Neural progenitor cell (in vitro differentiated cells): Measurements from ENCODE around the gene PRRT3. TPM values are rescaled to one million over a fixed set of nuclear protein-coding genes. Genes with fewer than 3 reads are reported as not detected.

Source experiments
- DNase-seq: peaks from one replicate; pipeline ENCODE4 v3.0.0-alpha.2; 2016; ENCODE audit warnings: low spot score
- H2AFZ ChIP-seq: fragments of 200-600 bp; sonication (generic); replicated peaks from 2 replicates; pipeline ENCODE4 v1.6.1; 2016; ENCODE audit warnings: antibody characterized with exemption
- H3F3A ChIP-seq: fragments of 200-600 bp; sonication (generic); 2 replicates; pipeline ENCODE4 v1.6.1; 2016; ENCODE audit warnings: antibody characterized with exemption, low read depth
- H3K27ac ChIP-seq: fragments of 200-600 bp; sonication (generic); 2 replicates; pipeline ENCODE4 v1.5.1; 2016; ENCODE audit warnings: mild to moderate bottlenecking
- H3K27me3 ChIP-seq: fragments of 200-600 bp; sonication (generic); 2 replicates; pipeline ENCODE4 v1.6.1; 2016; ENCODE audit warnings: mild to moderate bottlenecking, moderate library complexity
- H3K36me3 ChIP-seq: fragments of 200-600 bp; sonication (generic); 2 replicates; pipeline ENCODE4 v1.5.1; 2016
- H3K4me1 ChIP-seq: fragments of 200-600 bp; sonication (generic); 2 replicates; pipeline ENCODE4 v1.6.1; 2016; ENCODE audit warnings: mixed run types
- H3K4me2 ChIP-seq: fragments of 200-600 bp; sonication (generic); 2 replicates; pipeline ENCODE4 v1.6.1; 2016
- H3K4me3 ChIP-seq: fragments of 200-600 bp; sonication (generic); 2 replicates; pipeline ENCODE4 v1.5.1; 2016
- H3K79me2 ChIP-seq: fragments of 200-600 bp; sonication (generic); 2 replicates; pipeline ENCODE4 v1.6.1; 2016; ENCODE audit warnings: low read depth
- H3K9ac ChIP-seq: fragments of 200-600 bp; sonication (generic); 2 replicates; pipeline ENCODE4 v1.6.1; 2016
- H3K9me3 ChIP-seq: fragments of 200-600 bp; sonication (generic); 2 replicates; pipeline ENCODE4 v1.5.1; 2016; ENCODE audit warnings: low read depth
- H4K20me1 ChIP-seq: fragments of 200-600 bp; sonication (generic); 2 replicates; pipeline ENCODE4 v1.6.1; 2016; ENCODE audit warnings: low read depth
- H3K27ac Mint-ChIP-seq: 3 replicates; pipeline ENCODE4 v1.8.0; 2021; ENCODE audit warnings: mixed read lengths
- H3K27me3 Mint-ChIP-seq: 2 replicates; pipeline ENCODE4 v1.8.0; 2022; ENCODE audit warnings: low read depth, mild to moderate bottlenecking, inconsistent platforms, moderate library complexity, mixed read lengths; ENCODE audit not compliant: insufficient read depth
- H3K36me3 Mint-ChIP-seq: 3 replicates; pipeline ENCODE4 v1.8.0; 2021; ENCODE audit warnings: mixed read lengths
- H3K4me1 Mint-ChIP-seq: 3 replicates; pipeline ENCODE4 v1.8.0; 2021; ENCODE audit warnings: mixed read lengths
- H3K4me3 Mint-ChIP-seq: 3 replicates; pipeline ENCODE4 v1.8.0; 2021; ENCODE audit warnings: mild to moderate bottlenecking, moderate library complexity, mixed read lengths
- H3K9me3 Mint-ChIP-seq: 3 replicates; pipeline ENCODE4 v1.8.0; 2020; ENCODE audit warnings: mixed read lengths
- EZH2 ChIP-seq: fragments of 200-600 bp; sonication (generic); IDR thresholded peaks from 2 replicates; pipeline ENCODE4 v1.6.1; 2017; ENCODE audit warnings: antibody characterized with exemption, mild to moderate bottlenecking, moderate library complexity
- EZH2phosphoT487 ChIP-seq: fragments of 200-600 bp; sonication (generic); IDR thresholded peaks from 2 replicates; pipeline ENCODE4 v1.6.1; 2017; ENCODE audit warnings: antibody characterized with exemption
- total RNA-seq: library from RNA; depleted of rRNA; stranded (reverse); fragments of >200 nt; gene quantifications from 2 replicates; pipeline ENCODE4 v1.2.3, GENCODE V29; 2015; ENCODE audit warnings: low replicate concordance
- TF ChIP-seq, protein P1 (sequence below): fragments of 200-600 bp; sonication (generic); IDR thresholded peaks from 2 replicates; pipeline ENCODE4 v1.5.1; 2017; ENCODE audit warnings: antibody characterized with exemption, mild to moderate bottlenecking

PRRT3 gene
- total RNA-seq, 1 donor from 2014 or later: 2.6 TPM

DNA sequence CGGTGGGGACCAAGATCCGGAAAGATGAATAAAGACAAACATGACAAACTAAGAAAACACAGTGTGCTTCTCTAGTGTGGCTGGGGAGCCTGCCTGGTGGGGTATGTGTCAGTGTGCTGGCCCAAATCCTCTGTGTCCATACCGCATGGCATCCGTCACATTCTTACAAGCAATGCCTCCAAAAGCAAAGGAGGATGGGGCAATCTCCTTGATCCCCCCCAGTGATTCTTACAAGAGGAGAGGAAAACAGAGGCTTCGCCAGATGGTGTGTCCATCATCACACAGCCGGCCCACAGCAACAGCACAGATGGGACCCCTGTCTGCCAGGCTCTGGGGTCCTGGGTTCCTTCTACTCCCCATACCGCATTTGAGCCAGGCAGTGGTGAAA, 35.9 kb downstream of the PRRT3 start:
- H3K4me2 ChIP-seq: peak overlapping the region; percentile 97
- H3K4me1 ChIP-seq: peaks cover 19% of the 10 kb centered on the region
- Mint-ChIP-seq H3K4me1 (peaks cover 12% of the 10 kb centered on the region), H3K27ac (no peak overlapping the region), H3K9me3 (no peaks in the 10 kb centered on the region), H3K36me3 (no peaks in the 10 kb centered on the region), H3K27me3 (no peaks in the 10 kb centered on the region), H3K4me3 (peak overlapping the region; percentile 86)
- H3K27ac ChIP-seq: no peak overlapping the region
- no peaks in the 10 kb centered on the region for H3K9me3 ChIP-seq
- peak overlapping the region; percentile 59 for H2AFZ ChIP-seq
- H3K36me3 ChIP-seq: no peaks in the 10 kb centered on the region
- H3K9ac ChIP-seq: no peak overlapping the region
- H3F3A ChIP-seq: peaks cover 14% of the 10 kb centered on the region
- no peaks in the 10 kb centered on the region for H3K79me2 ChIP-seq
- DNase-seq: peak; percentile 15
- TF ChIP-seq EZH2 (no peak), EZH2phosphoT487 (no peak)
- TF ChIP-seq, protein P1, sequence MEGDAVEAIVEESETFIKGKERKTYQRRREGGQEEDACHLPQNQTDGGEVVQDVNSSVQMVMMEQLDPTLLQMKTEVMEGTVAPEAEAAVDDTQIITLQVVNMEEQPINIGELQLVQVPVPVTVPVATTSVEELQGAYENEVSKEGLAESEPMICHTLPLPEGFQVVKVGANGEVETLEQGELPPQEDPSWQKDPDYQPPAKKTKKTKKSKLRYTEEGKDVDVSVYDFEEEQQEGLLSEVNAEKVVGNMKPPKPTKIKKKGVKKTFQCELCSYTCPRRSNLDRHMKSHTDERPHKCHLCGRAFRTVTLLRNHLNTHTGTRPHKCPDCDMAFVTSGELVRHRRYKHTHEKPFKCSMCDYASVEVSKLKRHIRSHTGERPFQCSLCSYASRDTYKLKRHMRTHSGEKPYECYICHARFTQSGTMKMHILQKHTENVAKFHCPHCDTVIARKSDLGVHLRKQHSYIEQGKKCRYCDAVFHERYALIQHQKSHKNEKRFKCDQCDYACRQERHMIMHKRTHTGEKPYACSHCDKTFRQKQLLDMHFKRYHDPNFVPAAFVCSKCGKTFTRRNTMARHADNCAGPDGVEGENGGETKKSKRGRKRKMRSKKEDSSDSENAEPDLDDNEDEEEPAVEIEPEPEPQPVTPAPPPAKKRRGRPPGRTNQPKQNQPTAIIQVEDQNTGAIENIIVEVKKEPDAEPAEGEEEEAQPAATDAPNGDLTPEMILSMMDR: no peak
- H3K4me3 ChIP-seq: no peak overlapping the region
- H3K27me3 ChIP-seq: peaks cover 30% of the 10 kb centered on the region
- no peaks in the 10 kb centered on the region for H4K20me1 ChIP-seq

DNA sequence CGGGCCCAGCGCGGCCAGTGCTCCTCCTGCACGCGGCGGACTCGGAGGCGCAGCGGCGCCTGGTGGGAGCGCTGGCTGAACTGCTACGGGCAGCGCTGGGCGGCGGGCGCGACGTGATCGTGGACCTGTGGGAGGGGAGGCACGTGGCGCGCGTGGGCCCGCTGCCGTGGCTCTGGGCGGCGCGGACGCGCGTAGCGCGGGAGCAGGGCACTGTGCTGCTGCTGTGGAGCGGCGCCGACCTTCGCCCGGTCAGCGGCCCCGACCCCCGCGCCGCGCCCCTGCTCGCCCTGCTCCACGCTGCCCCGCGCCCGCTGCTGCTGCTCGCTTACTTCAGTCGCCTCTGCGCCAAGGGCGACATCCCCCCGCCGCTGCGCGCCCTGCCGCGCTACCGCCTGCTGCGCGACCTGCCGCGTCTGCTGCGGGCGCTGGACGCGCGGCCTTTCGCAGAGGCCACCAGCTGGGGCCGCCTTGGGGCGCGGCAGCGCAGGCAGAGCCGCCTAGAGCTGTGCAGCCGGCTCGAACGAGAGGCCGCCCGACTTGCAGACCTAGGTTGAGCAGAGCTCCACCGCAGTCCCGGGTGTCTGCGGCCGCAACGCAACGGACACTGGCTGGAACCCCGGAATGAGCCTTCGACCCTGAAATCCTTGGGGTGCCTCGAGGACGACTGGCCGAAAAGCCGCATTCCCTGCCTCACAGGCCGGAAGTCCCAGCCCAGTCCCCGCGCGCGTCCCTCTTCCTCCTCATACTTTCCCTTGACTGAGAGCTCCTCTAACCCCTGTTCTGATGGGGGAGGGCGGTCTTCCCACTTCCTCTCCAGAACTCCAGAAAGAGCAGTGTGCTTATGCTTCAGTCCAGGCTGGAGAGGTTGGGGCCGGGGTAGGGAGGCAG, 36.7 kb downstream of the PRRT3 start:
- Histone ChIP-seq H4K20me1 (no peaks in the 10 kb centered on the region), H3K9ac (no peak overlapping the region), H3F3A (peaks cover 14% of the 10 kb centered on the region), H3K27me3 (peaks cover 30% of the 10 kb centered on the region), H3K36me3 (no peaks in the 10 kb centered on the region), H3K9me3 (no peaks in the 10 kb centered on the region), H2AFZ (peak overlapping the region; percentile 97), H3K4me1 (peaks cover 19% of the 10 kb centered on the region), H3K4me3 (peak overlapping the region; percentile 46), H3K79me2 (no peaks in the 10 kb centered on the region), H3K4me2 (peak overlapping the region; percentile 97), H3K27ac (no peak overlapping the region)
- Mint-ChIP-seq H3K4me1 (peaks cover 14% of the 10 kb centered on the region), H3K36me3 (no peaks in the 10 kb centered on the region), H3K27ac (peak overlapping the region; percentile 60), H3K9me3 (no peaks in the 10 kb centered on the region), H3K4me3 (peak overlapping the region; percentile 86), H3K27me3 (no peaks in the 10 kb centered on the region)
- TF ChIP-seq EZH2: no peak
- TF ChIP-seq, protein P1: peak; percentile 31
- peak; percentile 37 for TF ChIP-seq EZH2phosphoT487
- DNase-seq: peak; percentile 78

DNA sequence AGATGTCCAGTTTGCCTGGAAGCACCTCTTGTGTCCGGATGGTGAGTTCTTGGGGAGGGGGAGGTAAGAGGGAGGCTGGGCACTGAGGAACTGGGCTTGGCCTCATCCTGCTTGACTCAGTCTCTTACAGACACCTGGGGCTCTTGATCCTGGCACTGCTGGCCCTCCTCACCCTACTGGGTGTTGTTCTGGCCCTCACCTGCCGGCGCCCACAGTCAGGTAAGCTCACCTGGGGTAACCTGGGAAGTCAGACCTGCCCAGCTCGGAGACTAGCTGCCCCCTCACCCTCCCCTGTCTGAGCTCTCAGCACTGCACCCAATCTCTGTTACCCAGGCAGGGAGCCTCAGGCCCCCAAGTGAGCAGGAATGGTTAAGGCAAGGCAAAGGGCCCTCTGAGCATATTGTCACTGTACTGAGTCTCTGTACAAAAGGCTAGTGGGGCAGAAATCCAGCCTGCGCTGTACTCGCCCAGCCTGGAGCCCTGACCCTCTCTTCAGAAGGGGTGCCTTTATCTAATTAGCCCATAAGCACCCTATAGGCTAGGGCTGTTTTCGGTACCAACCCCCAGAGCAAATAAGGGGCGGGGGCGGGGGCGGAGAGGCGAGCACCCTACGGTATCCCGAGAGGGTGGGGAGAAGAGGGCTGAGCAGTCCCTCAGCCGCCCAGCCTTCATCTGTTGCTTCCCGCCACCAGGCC, 37.5 kb downstream of the PRRT3 start:
- no peak for DNase-seq
- Histone ChIP-seq H3K27ac (no peak overlapping the region), H3K4me1 (peaks cover 19% of the 10 kb centered on the region), H2AFZ (peak overlapping the region; percentile 97), H3K9me3 (no peaks in the 10 kb centered on the region), H4K20me1 (no peaks in the 10 kb centered on the region), H3K79me2 (no peaks in the 10 kb centered on the region), H3K4me3 (peak overlapping the region; percentile 46), H3K36me3 (no peaks in the 10 kb centered on the region), H3K9ac (no peak overlapping the region), H3F3A (peaks cover 14% of the 10 kb centered on the region), H3K4me2 (peak overlapping the region; percentile 97), H3K27me3 (peaks cover 30% of the 10 kb centered on the region)
- H3K4me3 Mint-ChIP-seq: peak overlapping the region; percentile 76
- no peak for TF ChIP-seq EZH2
- no peak for TF ChIP-seq EZH2phosphoT487
- TF ChIP-seq, protein P1: no peak
- H3K27ac Mint-ChIP-seq: no peak overlapping the region
- peaks cover 14% of the 10 kb centered on the region for H3K4me1 Mint-ChIP-seq
- H3K36me3 Mint-ChIP-seq: no peaks in the 10 kb centered on the region
- no peaks in the 10 kb centered on the region for H3K9me3 Mint-ChIP-seq
- no peaks in the 10 kb centered on the region for H3K27me3 Mint-ChIP-seq
